Lower leg skin (tissue), 4 donors: ENCODE measurements around the gene NDUFV3. TPM values are rescaled to one million over a fixed set of nuclear protein-coding genes. Genes with fewer than 3 reads are reported as not detected.
A peak's percentile ranks its signal among the peaks of the same experiment; 100 is the strongest.

Experiments used
- DNase-seq, 2 donors: peaks; one replicate each; pipeline ENCODE4 v3.0.0-alpha.2; 2019; ENCODE audit warnings: low spot score in 2 of 2
- H3K4me3 ChIP-seq: fragments of 200-600 bp; sonication (generic); 2 replicates; pipeline ENCODE4 v1.5.1; 2017; ENCODE audit warnings: mild to moderate bottlenecking, low read depth; ENCODE audit not compliant: poor library complexity, severe bottlenecking
- CTCF ChIP-seq, 3 donors: fragments of 450-650 bp; IDR thresholded peaks; one replicate each; pipeline ENCODE4 v1.5.1; 2016; ENCODE audit warnings: antibody characterized with exemption in 3 of 3, mild to moderate bottlenecking in 3 of 3, moderate library complexity in 2 of 3
- POLR2A ChIP-seq, 2 donors: fragments of 450-650 bp; IDR thresholded peaks; one replicate each; pipeline ENCODE4 v1.6.1; 2016 to 2017; ENCODE audit warnings: antibody characterized with exemption in 2 of 2, mild to moderate bottlenecking in 1 of 2, moderate library complexity in 1 of 2
- WGBS, 2 donors: methylation state at CpG; one replicate each; pipeline ENCODE4 v1.1.5; 2018; 5-methylcytosine and 5-hydroxymethylcytosine counted together
- intact Hi-C: fragments of 100-400 bp; cut with DNase I; formaldehyde crosslinking; loops from one replicate; pipeline ENCODE4 v1.15.0; 2023; ENCODE audit warnings: low total_unique reads
- total RNA-seq, 4 donors: library from RNA; depleted of rRNA; stranded (reverse); fragments of >200 nt; gene quantifications; one replicate each; pipeline ENCODE4 v1.1.0, GENCODE V29; 2016

Gene NDUFV3
- total RNA-seq: 10 to 100 TPM; 41.8 to 65.3 (median 60.0) TPM

- TF ChIP-seq POLR2A (IDR thresholded peaks at IDR 0.05) (peak in 1 of 2 donors; percentile 55), CTCF (IDR thresholded peaks at IDR 0.05) (no peak)
These were observed at the start of gene NDUFV3 for GRCh38 chr21:42892931-42893755. Gene NDUFV3, plus strand, starts transcription at chr21:42893309. Its CDS starts 25 bp downstream, at chr21:42893334.

GRCh38 chr21:42844411-42845113 is 48.5 kb upstream of the NDUFV3 start:
- 77 to 81% methylated on average over 22 of the region's 22 CpGs for WGBS, 2 donors
- DNase-seq: peak in 1 of 2 donors; percentile 77
- no peak for TF ChIP-seq CTCF (IDR thresholded peaks at IDR 0.05)
- no peak for TF ChIP-seq POLR2A (IDR thresholded peaks at IDR 0.05)
- no peak overlapping the region for H3K4me3 ChIP-seq
- intact Hi-C loops: no loop called here

More at GRCh38 chr21:42892931-42893755, at the start of gene NDUFV3:
- 0 to 1% methylated on average over 15 to 25 of the region's 87 CpGs for WGBS, 2 donors
- peak within 1 kb of the TSS; percentile 68 for H3K4me3 ChIP-seq
- intact Hi-C loops: no loop called here
- DNase-seq: peak; percentile 99 to 100

GRCh38 chr21:42845296-42845965 is 47.7 kb upstream of the NDUFV3 start:
- intact Hi-C loops: no loop called here
- WGBS, 2 donors: 78 to 82% methylated on average over 21 of the region's 21 CpGs
- H3K4me3 ChIP-seq: no peak overlapping the region
- DNase-seq: peak in 1 of 2 donors; percentile 74
- TF ChIP-seq POLR2A (IDR thresholded peaks at IDR 0.05) (no peak), CTCF (IDR thresholded peaks at IDR 0.05) (no peak)

- no peak overlapping the region for H3K4me3 ChIP-seq
- peak in 1 of 2 donors; percentile 20 for DNase-seq
- 91 to 96% methylated on average over 10 of the region's 10 CpGs for WGBS, 2 donors
- intact Hi-C loops: no loop called here
- TF ChIP-seq CTCF (IDR thresholded peaks at IDR 0.05) (no peak), POLR2A (IDR thresholded peaks at IDR 0.05) (no peak)
These were observed 46.9 kb upstream of the NDUFV3 start for GRCh38 chr21:42846221-42846620.

- TF ChIP-seq CTCF (IDR thresholded peaks at IDR 0.05) (no peak), POLR2A (IDR thresholded peaks at IDR 0.05) (no peak)
- 83 to 87% methylated on average over 18 of the region's 18 CpGs for WGBS, 2 donors
- H3K4me3 ChIP-seq: no peak overlapping the region
- DNase-seq: peak in 1 of 2 donors; percentile 64
- intact Hi-C loops: no loop called here
These were observed 45.9 kb upstream of the NDUFV3 start for GRCh38 chr21:42847051-42847707.
